Neural progenitor cell (in vitro differentiated cells): ENCODE measurements around the gene SRSF12. TPM values are rescaled to one million over a fixed set of nuclear protein-coding genes. Genes with fewer than 3 reads are reported as not detected.
A peak's percentile ranks its signal among the peaks of the same experiment; 100 is the strongest.

Experiments used
- DNase-seq: peaks from one replicate; pipeline ENCODE4 v3.0.0-alpha.2; 2016; ENCODE audit warnings: low spot score
- H2AFZ ChIP-seq: fragments of 200-600 bp; sonication (generic); replicated peaks from 2 replicates; pipeline ENCODE4 v1.6.1; 2016; ENCODE audit warnings: antibody characterized with exemption
- H3F3A ChIP-seq: fragments of 200-600 bp; sonication (generic); 2 replicates; pipeline ENCODE4 v1.6.1; 2016; ENCODE audit warnings: antibody characterized with exemption, low read depth
- H3K27ac ChIP-seq: fragments of 200-600 bp; sonication (generic); 2 replicates; pipeline ENCODE4 v1.5.1; 2016; ENCODE audit warnings: mild to moderate bottlenecking
- H3K27me3 ChIP-seq: fragments of 200-600 bp; sonication (generic); 2 replicates; pipeline ENCODE4 v1.6.1; 2016; ENCODE audit warnings: mild to moderate bottlenecking, moderate library complexity
- H3K36me3 ChIP-seq: fragments of 200-600 bp; sonication (generic); 2 replicates; pipeline ENCODE4 v1.5.1; 2016
- H3K4me1 ChIP-seq: fragments of 200-600 bp; sonication (generic); 2 replicates; pipeline ENCODE4 v1.6.1; 2016; ENCODE audit warnings: mixed run types
- H3K4me2 ChIP-seq: fragments of 200-600 bp; sonication (generic); 2 replicates; pipeline ENCODE4 v1.6.1; 2016
- H3K4me3 ChIP-seq: fragments of 200-600 bp; sonication (generic); 2 replicates; pipeline ENCODE4 v1.5.1; 2016
- H3K79me2 ChIP-seq: fragments of 200-600 bp; sonication (generic); 2 replicates; pipeline ENCODE4 v1.6.1; 2016; ENCODE audit warnings: low read depth
- H3K9ac ChIP-seq: fragments of 200-600 bp; sonication (generic); 2 replicates; pipeline ENCODE4 v1.6.1; 2016
- H3K9me3 ChIP-seq: fragments of 200-600 bp; sonication (generic); 2 replicates; pipeline ENCODE4 v1.5.1; 2016; ENCODE audit warnings: low read depth
- H4K20me1 ChIP-seq: fragments of 200-600 bp; sonication (generic); 2 replicates; pipeline ENCODE4 v1.6.1; 2016; ENCODE audit warnings: low read depth
- H3K27ac Mint-ChIP-seq: 3 replicates; pipeline ENCODE4 v1.8.0; 2021; ENCODE audit warnings: mixed read lengths
- H3K27me3 Mint-ChIP-seq: 2 replicates; pipeline ENCODE4 v1.8.0; 2022; ENCODE audit warnings: low read depth, mild to moderate bottlenecking, inconsistent platforms, moderate library complexity, mixed read lengths; ENCODE audit not compliant: insufficient read depth
- H3K36me3 Mint-ChIP-seq: 3 replicates; pipeline ENCODE4 v1.8.0; 2021; ENCODE audit warnings: mixed read lengths
- H3K4me1 Mint-ChIP-seq: 3 replicates; pipeline ENCODE4 v1.8.0; 2021; ENCODE audit warnings: mixed read lengths
- H3K4me3 Mint-ChIP-seq: 3 replicates; pipeline ENCODE4 v1.8.0; 2021; ENCODE audit warnings: mild to moderate bottlenecking, moderate library complexity, mixed read lengths
- H3K9me3 Mint-ChIP-seq: 3 replicates; pipeline ENCODE4 v1.8.0; 2020; ENCODE audit warnings: mixed read lengths
- EZH2 ChIP-seq: fragments of 200-600 bp; sonication (generic); IDR thresholded peaks from 2 replicates; pipeline ENCODE4 v1.6.1; 2017; ENCODE audit warnings: antibody characterized with exemption, mild to moderate bottlenecking, moderate library complexity
- EZH2phosphoT487 ChIP-seq: fragments of 200-600 bp; sonication (generic); IDR thresholded peaks from 2 replicates; pipeline ENCODE4 v1.6.1; 2017; ENCODE audit warnings: antibody characterized with exemption
- small RNA-seq: library from RNA; depleted of rRNA; stranded (forward); fragments of <200 nt; gene quantifications from one replicate; pipeline ENCODE3, GENCODE V24; 2015
- total RNA-seq: library from RNA; depleted of rRNA; stranded (reverse); fragments of >200 nt; gene quantifications from 2 replicates; pipeline ENCODE4 v1.2.3, GENCODE V29; 2015; ENCODE audit warnings: low replicate concordance
- TF ChIP-seq, protein P1 (sequence below): fragments of 200-600 bp; sonication (generic); IDR thresholded peaks from 2 replicates; pipeline ENCODE4 v1.5.1; 2017; ENCODE audit warnings: antibody characterized with exemption, mild to moderate bottlenecking

The SRSF12 gene
- total RNA-seq, 1 donor from 2014 or later = 23.2 TPM

DNA sequence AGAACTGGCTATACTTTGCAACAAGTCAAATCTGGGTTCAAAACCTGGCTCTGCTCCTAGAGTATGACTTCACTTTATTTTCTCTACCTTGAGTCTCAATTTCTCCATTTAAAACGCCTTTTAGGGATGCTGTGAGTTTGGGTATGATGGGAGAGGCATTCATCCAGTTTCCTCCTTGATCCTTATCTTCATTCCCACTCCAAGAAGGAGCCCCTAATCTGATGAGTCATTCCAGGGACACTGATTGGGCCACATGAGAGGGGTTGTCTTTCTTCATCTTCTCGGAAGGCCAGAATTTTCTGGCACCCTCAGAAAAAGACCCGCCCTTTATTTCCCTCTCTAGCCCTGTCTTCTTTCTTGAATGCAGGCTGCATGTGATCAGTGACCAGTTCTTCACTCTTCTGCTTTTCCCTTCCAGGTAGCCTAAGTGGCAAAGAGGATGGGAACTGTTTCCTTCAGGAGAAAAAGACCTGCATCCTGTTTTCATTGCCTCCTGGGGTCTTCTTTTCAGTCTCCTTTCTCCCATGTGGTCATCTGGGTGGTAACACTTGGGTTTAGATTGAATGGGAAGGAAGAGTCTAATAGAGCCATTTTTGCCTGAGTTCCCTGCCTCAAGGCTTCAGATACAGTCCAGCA is 69.5 kb downstream of the SRSF12 start:
- Mint-ChIP-seq H3K9me3 (no peaks in the 10 kb centered on the region), H3K4me1 (no peaks in the 10 kb centered on the region), H3K27me3 (no peaks in the 10 kb centered on the region), H3K36me3 (no peaks in the 10 kb centered on the region), H3K4me3 (no peak overlapping the region), H3K27ac (no peak overlapping the region)
- no peak overlapping the region for H3K4me3 ChIP-seq
- H3K79me2 ChIP-seq = no peaks in the 10 kb centered on the region
- no peaks in the 10 kb centered on the region for H3K36me3 ChIP-seq
- no peak overlapping the region for H3K27ac ChIP-seq
- H3K9me3 ChIP-seq = no peaks in the 10 kb centered on the region
- H4K20me1 ChIP-seq = no peaks in the 10 kb centered on the region
- no peaks in the 10 kb centered on the region for H3F3A ChIP-seq
- no peak for DNase-seq
- peaks cover 5% of the 10 kb centered on the region for H3K4me1 ChIP-seq
- no peak overlapping the region for H2AFZ ChIP-seq
- H3K9ac ChIP-seq = no peak overlapping the region
- H3K4me2 ChIP-seq = no peak overlapping the region
- no peaks in the 10 kb centered on the region for H3K27me3 ChIP-seq
- TF ChIP-seq EZH2 = no peak
- no peak for TF ChIP-seq EZH2phosphoT487
- TF ChIP-seq, protein P1, sequence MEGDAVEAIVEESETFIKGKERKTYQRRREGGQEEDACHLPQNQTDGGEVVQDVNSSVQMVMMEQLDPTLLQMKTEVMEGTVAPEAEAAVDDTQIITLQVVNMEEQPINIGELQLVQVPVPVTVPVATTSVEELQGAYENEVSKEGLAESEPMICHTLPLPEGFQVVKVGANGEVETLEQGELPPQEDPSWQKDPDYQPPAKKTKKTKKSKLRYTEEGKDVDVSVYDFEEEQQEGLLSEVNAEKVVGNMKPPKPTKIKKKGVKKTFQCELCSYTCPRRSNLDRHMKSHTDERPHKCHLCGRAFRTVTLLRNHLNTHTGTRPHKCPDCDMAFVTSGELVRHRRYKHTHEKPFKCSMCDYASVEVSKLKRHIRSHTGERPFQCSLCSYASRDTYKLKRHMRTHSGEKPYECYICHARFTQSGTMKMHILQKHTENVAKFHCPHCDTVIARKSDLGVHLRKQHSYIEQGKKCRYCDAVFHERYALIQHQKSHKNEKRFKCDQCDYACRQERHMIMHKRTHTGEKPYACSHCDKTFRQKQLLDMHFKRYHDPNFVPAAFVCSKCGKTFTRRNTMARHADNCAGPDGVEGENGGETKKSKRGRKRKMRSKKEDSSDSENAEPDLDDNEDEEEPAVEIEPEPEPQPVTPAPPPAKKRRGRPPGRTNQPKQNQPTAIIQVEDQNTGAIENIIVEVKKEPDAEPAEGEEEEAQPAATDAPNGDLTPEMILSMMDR = no peak

DNA sequence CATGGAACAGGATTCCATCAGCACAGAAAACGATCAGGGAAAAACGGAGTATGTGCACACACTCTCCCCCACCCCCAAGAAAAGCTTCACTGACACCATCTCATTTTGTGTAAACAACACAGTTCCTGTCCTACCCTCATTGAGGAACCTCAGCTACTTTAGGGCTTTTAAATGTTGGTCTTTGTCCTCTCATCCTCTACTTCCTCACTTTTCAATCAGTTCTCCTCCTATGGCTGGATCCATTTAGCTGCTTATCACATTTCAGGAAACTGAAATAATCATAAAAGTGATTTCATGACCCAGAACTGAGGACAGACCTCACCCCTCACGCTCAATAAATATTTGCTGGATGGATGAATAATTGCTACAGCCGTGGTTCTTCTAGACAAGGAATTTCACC is 70.4 kb downstream of the SRSF12 start:
- Mint-ChIP-seq H3K4me3 (no peak overlapping the region), H3K27ac (no peak overlapping the region), H3K27me3 (no peaks in the 10 kb centered on the region), H3K36me3 (no peaks in the 10 kb centered on the region), H3K4me1 (no peaks in the 10 kb centered on the region), H3K9me3 (no peaks in the 10 kb centered on the region)
- TF ChIP-seq, protein P1 = no peak
- TF ChIP-seq EZH2phosphoT487 (no peak), EZH2 (no peak)
- Histone ChIP-seq H3K79me2 (no peaks in the 10 kb centered on the region), H2AFZ (no peak overlapping the region), H4K20me1 (no peaks in the 10 kb centered on the region), H3K36me3 (no peaks in the 10 kb centered on the region), H3K27me3 (no peaks in the 10 kb centered on the region), H3K4me3 (no peak overlapping the region), H3K9ac (no peak overlapping the region), H3K27ac (no peak overlapping the region), H3K4me2 (no peak overlapping the region), H3K4me1 (peaks cover 5% of the 10 kb centered on the region), H3K9me3 (no peaks in the 10 kb centered on the region), H3F3A (no peaks in the 10 kb centered on the region)
- no peak for DNase-seq

Small RNAs within 50 kb of the gene (small RNA-seq; reads per million reads assigned to genes)
- not detected for gene RN7SL336P
- 0.27 reads per million, percentile 20 among the genes with 10 or more reads in this experiment for gene RNU2-61P

Other genes starting within 250 kb of the SRSF12 start
- gene RNGTT, start 154.5 kb downstream of the SRSF12 start, total RNA-seq = 50.8 and 71.7 TPM in 2 replicates
- 140 and 236 TPM in 2 replicates for gene PNRC1, start 37.3 kb downstream of the SRSF12 start, total RNA-seq
- 19.4 and 27.6 TPM in 2 replicates for gene PM20D2, start 28.0 kb upstream of the SRSF12 start, total RNA-seq
- not detected in 2 replicates for gene GABRR1, start 99.3 kb upstream of the SRSF12 start, total RNA-seq
- gene GABRR2, start 197.2 kb upstream of the SRSF12 start, total RNA-seq = 0.28 TPM in 1 of 2 replicates, not detected in the other
- gene UBE2J1, start 234.7 kb upstream of the SRSF12 start, total RNA-seq = 27.4 and 43.0 TPM in 2 replicates